Osteocyte (in vitro differentiated cells): ENCODE measurements around the gene RALGPS1. TPM values are rescaled to one million over a fixed set of nuclear protein-coding genes. Genes with fewer than 3 reads are reported as not detected.

Experiments
- DNase-seq: peaks from one replicate; pipeline ENCODE4 v3.0.0; 2021; ENCODE audit warnings: mixed read lengths; ENCODE audit not compliant: unreplicated experiment; ENCODE audit errors: extremely low spot score
- H3K27ac Mint-ChIP-seq: one replicate; pipeline ENCODE4 v1.8.0; 2021; ENCODE audit warnings: mild to moderate bottlenecking, mixed read lengths; ENCODE audit not compliant: unreplicated experiment
- H3K27me3 Mint-ChIP-seq: one replicate; pipeline ENCODE4 v1.8.0; 2021; ENCODE audit warnings: mixed read lengths; ENCODE audit not compliant: unreplicated experiment
- H3K36me3 Mint-ChIP-seq: one replicate; pipeline ENCODE4 v1.8.0; 2021; ENCODE audit warnings: mixed read lengths; ENCODE audit not compliant: unreplicated experiment
- H3K4me1 Mint-ChIP-seq: one replicate; pipeline ENCODE4 v1.8.0; 2021; ENCODE audit warnings: mixed read lengths; ENCODE audit not compliant: unreplicated experiment
- H3K4me3 Mint-ChIP-seq: one replicate; pipeline ENCODE4 v1.8.0; 2021; ENCODE audit warnings: mild to moderate bottlenecking, moderate library complexity, mixed read lengths; ENCODE audit not compliant: unreplicated experiment
- H3K9me3 Mint-ChIP-seq: one replicate; pipeline ENCODE4 v1.8.0; 2021; ENCODE audit warnings: mixed read lengths; ENCODE audit not compliant: unreplicated experiment
- total RNA-seq: library from RNA; stranded (reverse); gene quantifications from 2 replicates; pipeline ENCODE4 v1.2.1, GENCODE V29; 2021
- TF ChIP-seq, protein P1 (sequence below): fragments of 200-600 bp; sonication (generic); IDR thresholded peaks from 2 replicates; pipeline ENCODE4 v1.5.0; 2021; ENCODE audit warnings: antibody characterized with exemption, mild to moderate bottlenecking, moderate library complexity

Gene RALGPS1
- total RNA-seq, 1 donor from 2014 or later: 9.9 TPM

DNA sequence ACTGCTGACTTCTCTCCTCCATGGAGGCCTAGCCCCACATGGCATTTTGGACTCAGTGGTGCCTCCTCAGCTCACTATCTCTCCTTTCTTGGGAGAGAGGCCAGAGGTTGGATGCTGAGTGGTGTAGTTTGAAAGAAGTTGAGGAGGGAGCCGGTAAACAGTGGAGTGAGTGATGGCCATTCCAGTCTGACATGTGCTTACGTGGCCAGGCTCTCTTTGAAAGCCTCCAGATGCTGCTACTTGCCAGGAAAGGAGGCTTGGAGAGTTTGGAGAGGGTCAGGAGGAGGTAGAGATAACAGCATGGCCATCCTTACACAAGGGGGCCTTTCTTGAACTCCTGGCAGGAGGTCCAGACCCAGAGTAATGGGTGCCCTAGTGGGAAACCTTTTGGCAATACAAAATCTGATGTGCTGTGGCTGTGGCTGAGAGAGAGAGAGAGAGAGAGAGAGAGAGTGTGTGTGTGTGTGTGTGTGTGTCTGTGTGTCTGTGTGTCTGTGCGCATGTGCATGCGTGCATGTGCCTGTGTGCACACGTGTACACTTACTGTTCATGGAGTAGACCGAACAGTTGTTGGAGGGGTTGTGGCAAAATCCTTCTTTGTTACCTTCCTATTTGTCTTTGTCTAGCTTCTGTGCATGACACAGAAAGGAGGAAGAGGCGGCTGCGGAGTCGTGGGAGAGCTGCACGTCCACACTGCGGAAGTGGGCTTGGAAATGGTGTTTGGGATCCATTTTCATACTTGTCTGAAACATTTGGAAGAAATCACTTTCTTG lies 37.8 kb downstream of the RALGPS1 start:
- TF ChIP-seq, protein P1, sequence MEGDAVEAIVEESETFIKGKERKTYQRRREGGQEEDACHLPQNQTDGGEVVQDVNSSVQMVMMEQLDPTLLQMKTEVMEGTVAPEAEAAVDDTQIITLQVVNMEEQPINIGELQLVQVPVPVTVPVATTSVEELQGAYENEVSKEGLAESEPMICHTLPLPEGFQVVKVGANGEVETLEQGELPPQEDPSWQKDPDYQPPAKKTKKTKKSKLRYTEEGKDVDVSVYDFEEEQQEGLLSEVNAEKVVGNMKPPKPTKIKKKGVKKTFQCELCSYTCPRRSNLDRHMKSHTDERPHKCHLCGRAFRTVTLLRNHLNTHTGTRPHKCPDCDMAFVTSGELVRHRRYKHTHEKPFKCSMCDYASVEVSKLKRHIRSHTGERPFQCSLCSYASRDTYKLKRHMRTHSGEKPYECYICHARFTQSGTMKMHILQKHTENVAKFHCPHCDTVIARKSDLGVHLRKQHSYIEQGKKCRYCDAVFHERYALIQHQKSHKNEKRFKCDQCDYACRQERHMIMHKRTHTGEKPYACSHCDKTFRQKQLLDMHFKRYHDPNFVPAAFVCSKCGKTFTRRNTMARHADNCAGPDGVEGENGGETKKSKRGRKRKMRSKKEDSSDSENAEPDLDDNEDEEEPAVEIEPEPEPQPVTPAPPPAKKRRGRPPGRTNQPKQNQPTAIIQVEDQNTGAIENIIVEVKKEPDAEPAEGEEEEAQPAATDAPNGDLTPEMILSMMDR: no peak
- H3K36me3 Mint-ChIP-seq: no peaks in the 10 kb centered on the region
- DNase-seq: no peak
- H3K27ac Mint-ChIP-seq: no peak overlapping the region
- no peak overlapping the region for H3K4me3 Mint-ChIP-seq
- peaks cover 11% of the 10 kb centered on the region for H3K4me1 Mint-ChIP-seq
- peaks cover 2% of the 10 kb centered on the region for H3K27me3 Mint-ChIP-seq
- no peaks in the 10 kb centered on the region for H3K9me3 Mint-ChIP-seq

DNA sequence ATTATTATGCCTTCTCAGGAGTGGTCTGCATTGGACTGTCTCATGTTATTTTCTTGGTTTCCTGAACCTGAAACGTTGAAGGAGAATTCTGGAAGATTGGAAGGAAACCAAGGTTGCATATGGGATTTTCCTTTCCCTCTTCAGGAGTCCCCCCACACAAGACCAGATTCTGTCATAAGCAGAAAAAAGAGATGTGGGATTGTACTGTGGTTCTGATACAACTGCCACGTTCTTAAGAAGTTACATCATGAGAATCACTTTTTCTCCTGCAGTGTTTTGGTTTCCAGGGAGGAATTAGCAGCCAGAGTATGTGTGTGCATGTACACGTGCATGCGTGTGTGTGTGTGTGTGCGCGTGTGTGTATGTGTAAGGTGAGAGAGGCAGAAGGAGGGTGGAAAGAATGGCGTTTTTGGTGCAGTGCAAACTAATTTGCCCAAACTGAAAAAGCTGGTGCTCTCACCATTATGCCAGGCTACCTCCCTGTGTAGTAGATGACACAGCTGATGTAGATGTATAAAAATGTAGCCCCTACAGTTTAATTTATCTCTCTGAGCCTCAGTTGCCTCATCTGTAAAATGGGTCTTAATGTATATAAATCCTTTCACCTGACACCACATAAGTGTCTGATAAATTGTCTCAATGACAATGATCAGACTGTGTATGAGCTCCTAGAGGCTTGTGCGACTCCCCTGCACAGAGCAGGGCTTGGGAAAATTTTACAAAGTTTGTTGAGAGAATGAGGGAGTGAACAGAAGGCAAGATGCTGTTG lies 38.6 kb downstream of the RALGPS1 start:
- H3K27me3 Mint-ChIP-seq: peaks cover 2% of the 10 kb centered on the region
- no peaks in the 10 kb centered on the region for H3K9me3 Mint-ChIP-seq
- TF ChIP-seq, protein P1: no peak
- peaks cover 17% of the 10 kb centered on the region for H3K4me1 Mint-ChIP-seq
- H3K4me3 Mint-ChIP-seq: no peak overlapping the region
- H3K36me3 Mint-ChIP-seq: no peaks in the 10 kb centered on the region
- no peak overlapping the region for H3K27ac Mint-ChIP-seq
- no peak for DNase-seq

DNA sequence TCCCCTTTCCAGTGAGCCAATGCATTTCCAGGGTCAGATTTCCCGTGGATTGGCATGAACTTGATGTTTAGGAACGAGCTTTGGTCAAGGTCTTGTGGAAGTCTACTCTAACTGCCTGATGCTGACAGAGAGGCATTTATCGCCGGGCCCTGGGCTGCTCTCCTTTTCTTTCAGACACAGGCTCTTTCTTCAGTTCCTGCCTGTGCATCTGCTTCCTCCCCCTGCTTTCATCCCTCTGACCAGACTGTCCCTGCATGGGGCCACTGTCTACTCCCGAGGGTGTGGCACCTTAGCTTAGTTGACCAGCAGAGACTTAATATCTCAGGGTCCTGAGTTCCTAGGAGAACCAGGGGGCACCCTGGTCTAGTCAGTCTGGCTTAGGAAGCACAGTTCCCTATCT lies 41.2 kb downstream of the RALGPS1 start:
- H3K36me3 Mint-ChIP-seq: no peaks in the 10 kb centered on the region
- no peaks in the 10 kb centered on the region for H3K9me3 Mint-ChIP-seq
- no peak overlapping the region for H3K4me3 Mint-ChIP-seq
- H3K27me3 Mint-ChIP-seq: peaks cover 2% of the 10 kb centered on the region
- peak; percentile 44 for DNase-seq
- TF ChIP-seq, protein P1: no peak
- H3K4me1 Mint-ChIP-seq: peaks cover 20% of the 10 kb centered on the region
- no peak overlapping the region for H3K27ac Mint-ChIP-seq

DNA sequence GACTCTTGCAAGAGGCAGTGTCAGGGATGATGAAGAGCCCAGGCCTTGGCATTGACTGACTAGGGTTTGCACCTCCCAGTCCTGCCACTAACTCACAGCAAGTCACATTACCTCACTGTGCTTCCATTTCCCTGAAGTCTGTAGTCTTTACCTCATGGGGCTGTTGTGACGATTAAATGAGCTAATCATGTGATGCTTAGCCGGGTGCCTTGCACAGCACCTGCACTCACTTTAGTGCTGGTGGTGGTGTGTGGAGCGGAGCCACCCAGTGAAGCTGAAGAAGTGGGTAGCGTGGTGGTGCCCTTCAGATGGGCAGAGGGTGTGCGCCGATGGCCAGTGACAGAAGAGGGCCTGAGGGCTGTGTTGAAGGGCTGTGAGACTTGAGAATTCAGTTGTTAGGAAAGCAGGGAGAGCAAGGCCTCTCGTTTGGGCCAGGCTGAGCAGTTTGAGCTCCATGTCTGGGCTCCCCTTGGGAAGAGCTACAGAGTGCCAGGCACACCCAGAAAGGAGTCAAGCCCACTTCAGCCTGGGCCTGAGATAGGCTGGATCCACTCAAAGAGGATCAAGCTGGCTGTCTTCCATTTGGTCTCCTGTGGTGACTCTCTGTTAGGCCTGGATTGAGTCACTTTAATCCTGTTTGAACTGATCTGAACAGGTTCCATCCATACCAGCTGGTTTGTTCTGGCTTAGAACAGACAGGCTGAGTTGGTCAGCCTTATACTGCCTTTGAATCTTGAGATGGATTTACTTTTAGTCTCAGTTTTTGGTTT lies 42.5 kb downstream of the RALGPS1 start:
- TF ChIP-seq, protein P1: no peak
- Mint-ChIP-seq H3K4me1 (peaks cover 20% of the 10 kb centered on the region), H3K4me3 (no peak overlapping the region), H3K27ac (peak overlapping the region; percentile 81), H3K9me3 (no peaks in the 10 kb centered on the region), H3K27me3 (peaks cover 2% of the 10 kb centered on the region), H3K36me3 (no peaks in the 10 kb centered on the region)
- DNase-seq: peak; percentile 51
